KOPT-K1 (cell line): ENCODE data around the gene ETNK1.

Experiments used
- H3K27ac ChIP-seq: fragments of 200-600 bp; sonication (generic); 2 replicates; pipeline ENCODE4 v1.5.1; 2016; ENCODE audit warnings: antibody characterized with exemption, mild to moderate bottlenecking, low read depth, low read length; ENCODE audit not compliant: poor library complexity, severe bottlenecking
- H3K36me3 ChIP-seq: fragments of 200-600 bp; sonication (generic); 2 replicates; pipeline ENCODE4 v1.5.1; 2017; ENCODE audit warnings: antibody characterized with exemption, mild to moderate bottlenecking, low read length, moderate library complexity; ENCODE audit not compliant: insufficient read depth
- H3K9me3 ChIP-seq: fragments of 200-600 bp; sonication (generic); 2 replicates; pipeline ENCODE4 v1.5.1; 2017; ENCODE audit warnings: antibody characterized with exemption, low read length, mild to moderate bottlenecking; ENCODE audit not compliant: insufficient read depth, poor library complexity, severe bottlenecking

ETNK1 gene

GRCh38 chr12:22657538-22657937, 32.6 kb downstream of the ETNK1 start:
- no peaks in the 10 kb centered on the region for H3K9me3 ChIP-seq
- H3K36me3 ChIP-seq, result peaks cover 47% of the 10 kb centered on the region
- no peak overlapping the region for H3K27ac ChIP-seq

GRCh38 chr12:22658214-22658613, 33.2 kb downstream of the ETNK1 start:
- H3K9me3 ChIP-seq, result no peaks in the 10 kb centered on the region
- H3K36me3 ChIP-seq, result peaks cover 53% of the 10 kb centered on the region
- no peak overlapping the region for H3K27ac ChIP-seq

GRCh38 chr12:22662356-22662755, 37.4 kb downstream of the ETNK1 start:
- no peaks in the 10 kb centered on the region for H3K9me3 ChIP-seq
- no peak overlapping the region for H3K27ac ChIP-seq
- H3K36me3 ChIP-seq, result peaks cover 80% of the 10 kb centered on the region

GRCh38 chr12:22665476-22665875, 40.5 kb downstream of the ETNK1 start:
- Histone ChIP-seq H3K27ac (no peak overlapping the region), H3K36me3 (peaks cover 68% of the 10 kb centered on the region), H3K9me3 (no peaks in the 10 kb centered on the region)

GRCh38 chr12:22667122-22667521, 42.2 kb downstream of the ETNK1 start:
- Histone ChIP-seq H3K36me3 (peaks cover 67% of the 10 kb centered on the region), H3K27ac (no peak overlapping the region), H3K9me3 (no peaks in the 10 kb centered on the region)

GRCh38 chr12:22668441-22668840, 43.5 kb downstream of the ETNK1 start:
- peaks cover 69% of the 10 kb centered on the region for H3K36me3 ChIP-seq
- no peaks in the 10 kb centered on the region for H3K9me3 ChIP-seq
- no peak overlapping the region for H3K27ac ChIP-seq

GRCh38 chr12:22670762-22671161, 45.8 kb downstream of the ETNK1 start:
- Histone ChIP-seq H3K9me3 (no peaks in the 10 kb centered on the region), H3K27ac (no peak overlapping the region), H3K36me3 (peaks cover 75% of the 10 kb centered on the region)

- no peak overlapping the region for H3K27ac ChIP-seq
- H3K36me3 ChIP-seq, result peaks cover 74% of the 10 kb centered on the region
- no peaks in the 10 kb centered on the region for H3K9me3 ChIP-seq
Measured at GRCh38 chr12:22672951-22673350, 48.0 kb downstream of the ETNK1 start.

GRCh38 chr12:22677781-22678574, 53.0 kb downstream of the ETNK1 start:
- H3K27ac ChIP-seq, result no peak overlapping the region
- H3K9me3 ChIP-seq, result no peaks in the 10 kb centered on the region
- peaks cover 91% of the 10 kb centered on the region for H3K36me3 ChIP-seq

- H3K36me3 ChIP-seq, result peaks cover 88% of the 10 kb centered on the region
- no peaks in the 10 kb centered on the region for H3K9me3 ChIP-seq
- H3K27ac ChIP-seq, result no peak overlapping the region
Measured at GRCh38 chr12:22682663-22683062, 57.7 kb downstream of the ETNK1 start.

- H3K36me3 ChIP-seq, result peaks cover 88% of the 10 kb centered on the region
- H3K27ac ChIP-seq, result no peak overlapping the region
- no peaks in the 10 kb centered on the region for H3K9me3 ChIP-seq
Measured at GRCh38 chr12:22683131-22683530, 58.2 kb downstream of the ETNK1 start.

GRCh38 chr12:22684140-22685118, 59.5 kb downstream of the ETNK1 start:
- Histone ChIP-seq H3K27ac (no peak overlapping the region), H3K9me3 (no peaks in the 10 kb centered on the region), H3K36me3 (peaks cover 78% of the 10 kb centered on the region)

- Histone ChIP-seq H3K27ac (no peak overlapping the region), H3K36me3 (peaks cover 64% of the 10 kb centered on the region), H3K9me3 (no peaks in the 10 kb centered on the region)
Measured at GRCh38 chr12:22686193-22686592, 61.2 kb downstream of the ETNK1 start.

- Histone ChIP-seq H3K36me3 (peaks cover 53% of the 10 kb centered on the region), H3K27ac (no peak overlapping the region), H3K9me3 (no peaks in the 10 kb centered on the region)
Measured at GRCh38 chr12:22687361-22688076, 62.5 kb downstream of the ETNK1 start.

GRCh38 chr12:22689876-22690275, 64.9 kb downstream of the ETNK1 start:
- Histone ChIP-seq H3K9me3 (no peaks in the 10 kb centered on the region), H3K27ac (no peak overlapping the region), H3K36me3 (peaks cover 31% of the 10 kb centered on the region)
